ENCODE measurements around the gene FAF1.
"Not testable (repeated sequence)": the region's sequence is repeated elsewhere in the genome, so short reads cannot be mapped to it uniquely, and the experiment has no call there.

- TF ChIP-seq CTCF (conservative IDR thresholded peaks at IDR 0.05; ENCODE audit: low read length); EZH2phosphoT487 (IDR thresholded peaks at IDR 0.05; ENCODE audit: borderline replicate concordance, low read depth, low read length): not testable (repeated sequence)
Measured at GRCh38 chr1:50754764-50755163, 205.3 kb downstream of the FAF1 start.

Measured in OCI-LY7 (cell line).